Nucleus accumbens (tissue), 56 donors: ENCODE results near the gene LRRIQ4.

ENCODE experiments used
- DNase-seq, 56 donors: peaks; one replicate each; lab custom pipeline; 2025; lab: John Stamatoyannopoulos, UW

LRRIQ4 gene

DNA sequence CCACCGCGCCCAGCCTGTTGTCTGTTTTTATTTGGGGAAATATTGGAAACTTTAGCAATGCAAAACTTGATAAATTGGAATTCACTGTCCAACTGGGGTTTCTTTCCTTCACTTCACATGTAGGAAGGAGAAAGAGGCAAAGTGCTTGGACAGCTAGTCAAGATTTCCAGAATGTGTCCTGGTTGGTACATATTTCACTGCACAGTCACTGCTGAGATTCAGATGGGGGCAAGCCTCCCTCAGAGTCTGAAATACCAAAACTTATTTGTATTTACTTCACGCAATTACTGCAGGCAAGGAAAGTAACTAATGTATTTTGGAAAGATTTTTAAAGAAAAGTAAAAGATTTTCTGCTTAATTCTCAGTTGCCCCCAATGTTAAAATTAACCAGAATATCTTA, 36.1 kb downstream of the LRRIQ4 start:
- DNase-seq: no peak

DNA sequence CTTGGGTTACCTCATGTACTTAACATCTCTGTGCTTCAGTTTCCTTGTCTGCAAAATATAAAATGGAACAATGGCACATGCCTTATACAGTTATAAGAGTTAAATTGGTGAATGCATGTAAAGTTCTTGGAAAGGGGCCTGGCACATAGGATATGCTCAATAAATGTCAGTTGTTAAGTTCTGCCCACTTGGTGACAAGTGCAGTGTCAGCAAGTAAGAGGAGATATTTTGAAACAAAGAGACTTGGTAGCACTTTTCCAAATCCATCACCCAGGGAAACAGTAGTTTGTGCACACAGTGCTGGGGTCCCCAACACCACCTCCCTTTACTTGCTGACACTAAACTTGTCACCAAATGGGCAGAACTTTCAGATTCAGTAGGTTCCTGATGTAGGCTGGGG, 37.9 kb downstream of the LRRIQ4 start:
- DNase-seq: no peak

DNA sequence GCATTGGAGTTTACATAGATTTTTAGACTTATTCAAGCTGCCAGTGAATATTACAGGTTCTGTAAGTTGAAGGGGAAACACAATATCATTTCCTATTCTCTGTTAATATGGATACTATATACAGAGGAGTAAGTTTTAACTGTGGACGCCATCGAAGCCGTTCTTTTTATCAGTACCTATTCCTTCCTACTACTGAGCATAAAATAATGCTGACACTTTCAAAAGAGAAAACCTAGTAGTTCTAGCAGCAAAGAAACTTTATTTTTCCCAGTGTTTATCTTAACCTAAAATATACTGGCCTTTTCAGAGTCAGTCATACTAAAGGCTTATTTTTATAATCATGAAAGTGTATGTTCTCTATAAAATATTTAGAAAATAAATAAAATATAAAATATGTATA, 42.8 kb downstream of the LRRIQ4 start:
- DNase-seq: no peak

DNA sequence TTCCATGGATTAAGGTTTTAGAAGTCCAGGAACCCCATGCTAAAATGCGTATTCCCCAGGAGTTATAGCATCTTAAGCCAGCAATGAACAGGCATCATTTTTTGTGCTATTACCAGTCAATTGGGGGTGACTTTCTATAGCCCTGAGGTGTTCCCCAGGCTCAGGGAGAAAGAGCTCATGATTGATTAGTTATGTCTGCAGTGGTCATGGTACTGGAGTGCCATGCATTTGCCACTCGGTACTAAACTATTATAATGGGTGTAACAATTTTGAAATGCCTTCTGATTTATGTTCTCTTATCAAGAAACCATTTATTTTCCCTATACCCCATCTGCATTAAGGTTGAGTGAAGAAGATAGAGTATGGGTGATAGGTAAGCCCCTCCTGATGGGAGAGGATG, 45.1 kb downstream of the LRRIQ4 start:
- DNase-seq: no peak

DNA sequence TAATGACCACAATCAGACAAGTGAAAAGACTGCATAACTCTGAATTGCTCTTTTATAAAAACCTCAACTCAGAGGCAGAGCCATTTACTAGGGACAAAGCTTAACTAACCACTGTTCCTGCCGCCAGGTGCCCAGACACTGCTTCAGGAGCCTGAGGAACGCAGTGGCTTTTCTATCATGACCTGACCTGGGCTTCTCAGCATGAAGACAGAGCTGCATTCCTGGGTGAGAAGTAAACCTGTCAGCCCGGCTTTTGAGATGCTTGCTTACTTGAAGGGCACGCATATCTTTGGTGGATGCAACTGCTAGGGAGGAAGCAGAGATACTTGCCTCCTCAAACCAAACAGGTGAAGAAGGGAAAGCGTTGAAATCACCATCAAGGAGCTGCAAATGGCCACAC, 49.2 kb downstream of the LRRIQ4 start:
- no peak for DNase-seq

DNA sequence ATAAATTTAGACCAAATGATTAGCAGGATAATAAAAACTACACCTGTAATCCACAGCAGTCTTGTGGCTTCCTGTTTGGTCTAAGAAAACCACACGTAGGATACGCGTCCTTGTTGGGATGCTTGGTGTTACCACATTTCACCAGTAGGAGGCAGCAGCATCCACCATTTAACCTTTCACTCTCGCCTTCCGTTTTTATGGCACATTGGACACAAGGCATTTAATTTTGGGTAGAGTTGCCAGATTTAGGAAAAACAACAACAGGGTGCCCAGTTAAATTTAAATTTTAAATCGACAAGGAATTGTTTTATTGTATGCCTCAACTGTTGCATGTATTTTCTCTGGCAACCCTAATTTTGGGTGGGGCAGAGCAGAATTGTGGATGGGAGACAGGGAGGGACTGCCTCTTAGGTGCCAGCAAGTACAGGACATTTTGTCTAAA, 50.8 kb downstream of the LRRIQ4 start:
- peak in 47 of 56 donors; percentile 2 to 84 (median 40) for DNase-seq

DNA sequence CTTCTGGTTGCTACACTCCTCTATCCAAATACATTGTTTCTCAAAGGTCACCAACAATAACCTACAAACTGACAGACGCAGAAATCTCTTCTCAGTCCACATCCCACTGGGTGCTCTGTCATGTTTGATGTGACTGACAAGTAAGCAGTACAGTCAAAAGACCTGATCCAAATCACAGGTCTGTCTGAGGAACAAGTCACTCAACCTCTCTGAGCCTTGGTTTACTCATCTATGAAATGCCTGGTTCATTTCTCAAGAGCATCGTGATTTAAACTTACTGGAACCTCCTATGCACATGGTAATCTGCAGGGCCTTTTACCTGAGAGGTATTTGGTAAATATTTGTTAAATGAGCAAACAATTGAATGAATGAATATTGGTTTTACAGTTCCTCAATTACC, 51.6 kb downstream of the LRRIQ4 start:
- no peak for DNase-seq

DNA sequence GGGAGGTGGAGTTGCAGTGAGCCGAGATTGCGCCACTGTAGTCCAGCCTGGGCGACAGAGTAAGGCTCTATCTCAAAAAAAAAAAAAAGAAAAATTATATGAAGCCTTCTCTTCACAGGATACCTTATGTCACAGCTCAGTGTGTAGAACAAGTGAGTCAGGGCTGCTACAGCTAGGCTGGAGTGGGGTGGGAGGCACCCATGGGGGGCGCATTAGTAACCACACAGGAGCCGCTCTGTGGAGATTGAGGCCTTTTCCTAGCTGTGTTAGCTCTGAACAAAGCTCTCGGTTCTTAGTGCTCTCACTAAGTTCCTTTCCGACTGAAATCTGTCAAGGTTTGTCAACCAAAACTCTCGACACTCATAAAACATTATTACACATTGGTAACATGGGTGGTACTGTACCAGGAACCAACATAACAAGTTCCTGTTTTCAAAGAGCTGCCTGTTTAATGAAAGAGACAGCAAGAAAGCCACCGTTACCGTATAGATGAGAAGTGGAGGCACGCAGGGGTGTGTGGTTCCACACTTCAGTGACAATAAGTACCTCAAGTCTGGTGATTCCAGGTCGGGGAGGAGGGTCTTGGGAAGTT, 52.6 kb downstream of the LRRIQ4 start:
- DNase-seq: no peak

DNA sequence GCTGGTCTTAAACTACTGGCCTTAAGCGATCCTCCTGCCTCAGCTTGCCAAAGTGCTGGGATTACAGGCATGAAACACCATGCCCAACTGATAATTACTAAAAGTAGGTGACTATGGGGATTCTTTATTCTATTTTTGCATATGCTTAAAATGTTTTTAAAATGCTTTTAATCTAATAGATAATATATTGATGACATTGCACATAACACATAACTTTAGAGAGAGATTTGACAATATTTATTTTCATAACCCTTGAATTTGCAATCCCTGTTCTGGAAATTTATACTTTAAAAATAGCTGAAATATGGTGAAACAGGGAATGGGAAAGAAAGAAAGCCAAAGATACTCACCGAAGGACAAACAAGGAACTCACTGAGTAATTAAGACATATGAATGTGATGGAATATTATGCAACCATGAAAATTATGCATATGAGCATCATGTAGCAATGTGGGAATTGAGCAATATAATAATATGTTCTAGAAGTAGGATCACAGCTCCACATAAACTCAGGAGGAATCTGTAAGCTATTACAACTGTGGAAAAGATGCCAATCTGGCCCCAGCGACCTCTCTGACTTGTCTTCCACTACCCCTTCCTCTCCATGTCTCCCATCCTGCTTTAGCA, 55.0 kb downstream of the LRRIQ4 start:
- no peak for DNase-seq

DNA sequence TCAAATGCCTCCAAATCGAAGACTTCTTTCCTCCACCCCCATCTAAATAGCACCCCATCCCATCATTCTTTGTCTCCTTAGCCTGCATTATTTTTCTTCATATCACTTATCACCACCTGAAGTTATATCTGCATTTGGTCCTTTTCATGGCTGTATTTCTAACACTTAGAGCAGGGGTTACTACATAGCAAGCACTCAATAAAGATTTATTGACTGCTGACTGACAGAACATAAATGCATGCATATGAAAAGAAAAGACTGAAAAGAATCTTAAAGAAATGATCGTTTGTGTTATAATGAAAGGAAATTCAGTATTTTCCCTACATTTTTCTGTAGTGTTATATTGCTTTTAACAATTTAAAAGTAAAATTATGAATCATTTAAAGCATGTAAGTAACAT, 55.7 kb downstream of the LRRIQ4 start:
- no peak for DNase-seq

DNA sequence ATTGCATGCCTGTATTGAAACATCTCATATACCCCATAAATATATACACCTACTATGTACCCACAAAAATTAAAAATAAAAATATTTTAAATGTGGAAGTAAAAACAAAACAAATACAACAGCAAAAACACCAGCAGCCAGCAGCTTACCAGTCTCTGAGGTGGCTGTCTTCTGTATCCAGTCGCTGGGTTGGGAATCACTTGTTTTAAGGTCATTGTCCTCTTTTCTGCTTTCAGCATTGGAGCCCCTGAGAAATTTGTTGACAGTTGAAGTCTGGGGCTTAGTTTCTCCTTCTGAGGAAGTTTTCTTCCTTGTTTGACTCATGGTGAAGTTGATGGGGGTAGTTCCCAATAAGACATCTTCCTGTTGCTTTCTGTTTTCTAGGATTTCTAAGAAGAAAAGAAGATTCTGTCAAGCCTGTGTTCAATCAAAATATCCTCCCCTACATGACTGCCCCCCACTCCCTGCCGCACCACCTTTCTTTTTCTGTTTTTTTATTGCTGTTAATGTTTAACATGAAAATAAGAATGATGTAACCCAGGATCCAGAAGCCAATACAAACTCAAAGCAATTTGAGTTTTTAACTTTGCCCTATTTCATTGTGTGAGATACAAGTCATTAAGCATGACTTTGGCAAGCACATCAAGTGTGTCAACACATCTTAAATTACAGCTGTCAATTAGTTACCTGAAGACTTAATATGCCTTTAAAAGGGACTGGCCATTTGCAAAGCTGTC, 57.0 kb downstream of the LRRIQ4 start, which contains the start of gene LRRC31:
TSS of gene LRRC31 (minus strand) at position 452 of the 737 bp plus-strand sequence. CDS start at position 324, 128 bp downstream.
- no peak for DNase-seq

DNA sequence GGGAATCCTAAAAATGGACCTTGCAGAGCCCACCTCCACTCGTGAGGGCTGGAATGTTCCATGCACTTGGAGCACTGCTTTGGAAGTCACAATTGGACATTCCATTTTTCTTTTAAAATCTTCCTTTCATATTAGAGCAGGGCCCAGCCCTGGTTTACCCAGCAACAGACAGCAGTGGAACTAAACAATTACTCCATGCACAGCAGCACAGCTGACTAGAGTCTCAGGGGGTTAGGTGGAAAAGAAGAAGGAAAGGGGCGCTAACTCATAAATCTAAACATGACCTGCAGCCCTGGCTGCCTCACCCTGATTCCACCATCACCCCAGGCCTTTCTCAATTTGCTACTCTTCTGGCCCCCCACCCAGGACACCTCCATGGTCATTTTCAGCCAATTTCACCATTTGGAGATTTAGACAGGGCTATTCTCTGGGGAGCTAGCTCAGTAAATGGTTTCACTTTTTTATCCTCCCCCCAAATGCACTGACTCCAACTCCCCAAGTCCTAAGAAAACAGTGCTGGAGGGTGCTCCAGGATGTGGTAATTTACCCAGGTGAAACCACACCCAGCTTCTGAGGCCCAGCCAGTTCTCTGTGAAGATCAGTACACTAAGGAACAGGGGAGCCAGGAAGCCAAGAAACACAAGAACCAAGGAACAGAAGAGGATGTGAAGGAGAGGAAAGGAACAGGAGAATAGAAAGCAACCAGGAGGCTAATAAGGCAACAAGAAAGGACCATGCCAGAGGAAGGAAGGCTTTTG, 58.6 kb downstream of the LRRIQ4 start:
- no peak for DNase-seq

DNA sequence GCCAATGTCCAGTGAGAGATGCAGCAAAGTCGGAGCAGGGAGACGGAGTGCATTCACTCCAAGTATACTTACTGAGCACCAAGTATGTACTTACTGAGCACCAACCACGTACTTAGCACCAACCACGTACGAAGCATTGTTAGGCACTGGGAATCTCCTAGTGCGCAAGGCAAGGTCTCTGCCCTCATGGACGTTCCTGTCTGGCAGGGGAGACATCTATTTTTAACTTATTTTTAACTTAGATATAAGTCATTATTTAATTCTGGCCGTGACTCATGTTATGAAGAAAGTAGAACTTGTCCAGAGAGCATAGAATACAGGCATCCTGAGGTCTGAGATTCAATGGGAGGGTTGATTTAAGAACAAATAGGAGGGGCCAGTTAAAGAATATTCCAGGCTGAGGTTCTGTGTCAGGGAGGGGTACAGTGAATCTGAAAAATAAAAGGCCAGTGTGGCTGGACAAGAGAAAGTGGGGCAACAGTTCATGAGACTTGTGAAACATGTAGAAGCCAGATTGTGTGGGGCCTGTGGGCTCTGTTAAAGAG, 66.4 kb downstream of the LRRIQ4 start:
- no peak for DNase-seq

DNA sequence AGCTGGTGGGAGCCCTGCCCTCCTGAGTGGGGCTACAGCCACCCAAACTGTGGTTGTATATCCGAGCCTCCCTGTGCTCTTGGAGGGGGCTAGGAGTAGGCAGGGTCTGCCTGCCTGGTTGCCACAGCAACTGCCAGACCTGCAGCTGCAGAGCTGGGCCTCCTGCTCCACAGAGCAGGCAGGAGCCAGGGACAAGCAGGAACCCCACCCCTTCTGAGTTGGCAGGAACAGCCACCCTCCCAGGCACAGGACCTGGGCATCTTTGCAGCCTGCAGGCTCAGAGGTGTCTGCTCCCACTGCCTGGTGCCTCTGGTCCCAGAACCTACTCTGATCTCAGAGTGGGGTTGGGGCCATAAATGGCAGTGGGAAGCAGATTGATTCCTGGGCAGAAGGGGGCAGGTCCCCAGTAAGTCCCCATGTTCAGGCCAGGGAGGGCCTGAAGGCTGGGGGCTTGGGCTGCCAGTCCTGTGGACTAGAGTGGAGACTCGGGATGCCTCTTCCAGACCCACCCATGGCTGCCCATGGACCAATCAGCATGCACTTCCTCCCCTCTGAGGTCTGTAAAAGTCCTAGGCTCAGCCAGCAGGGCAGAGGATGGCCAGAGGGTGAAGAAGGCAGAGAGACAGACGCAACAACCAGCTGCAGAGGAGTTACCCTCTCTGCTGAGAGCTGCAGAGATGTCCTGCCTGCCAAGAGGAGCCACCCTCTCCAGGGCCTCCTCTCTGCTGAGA, 67.3 kb downstream of the LRRIQ4 start:
- no peak for DNase-seq

DNA sequence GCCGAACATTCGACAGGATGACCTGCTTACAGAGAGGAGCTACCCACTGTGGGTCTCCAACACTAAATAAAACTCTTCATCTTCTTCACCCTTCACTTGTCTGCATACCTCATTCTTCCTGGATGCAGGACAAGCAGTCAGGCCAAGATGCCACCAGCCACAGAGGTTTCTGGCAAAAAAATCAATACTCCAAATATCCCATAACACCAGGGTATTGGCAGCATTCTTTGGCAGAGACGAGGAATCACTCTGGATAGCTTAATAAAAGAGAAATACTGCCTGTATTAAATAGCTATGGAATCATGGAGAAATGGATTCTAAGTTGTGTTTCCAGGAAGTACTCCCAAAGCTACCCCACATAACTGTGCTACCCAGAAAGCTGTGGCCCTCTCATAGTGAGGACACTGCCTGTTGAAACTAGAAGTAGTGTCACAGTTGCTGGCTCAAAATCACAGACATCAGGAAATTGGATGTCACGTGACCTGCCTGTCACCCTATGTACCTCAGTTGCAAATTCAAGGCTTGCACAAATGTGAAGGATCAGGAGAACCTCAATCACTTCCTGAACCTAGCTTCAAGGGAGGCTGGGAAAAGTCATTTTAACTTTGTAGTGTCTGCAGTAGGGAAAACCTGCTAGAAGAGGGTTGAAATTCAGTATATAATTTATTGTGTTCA, 68.0 kb downstream of the LRRIQ4 start:
- no peak for DNase-seq

DNA sequence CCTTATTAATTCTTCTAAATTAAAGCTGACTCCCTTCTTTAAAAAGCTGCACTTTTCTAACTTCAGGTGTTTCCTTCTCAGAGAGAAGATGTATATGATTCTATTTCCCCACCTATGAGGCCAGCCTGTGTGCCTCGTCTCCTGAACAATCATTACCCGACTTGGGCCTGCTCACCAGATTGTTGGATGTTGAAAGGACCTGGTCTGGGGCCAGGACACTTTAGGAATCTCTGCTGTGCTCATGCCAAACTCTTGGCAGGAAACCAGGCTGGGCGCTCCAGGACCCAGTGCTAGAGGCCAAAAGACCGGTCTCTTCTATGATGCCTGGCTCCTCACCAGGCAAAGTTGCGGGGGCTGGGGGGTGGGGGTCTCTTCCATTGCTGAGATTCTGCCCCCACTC, 74.0 kb downstream of the LRRIQ4 start:
- peak in 53 of 56 donors; percentile 2 to 84 (median 43) for DNase-seq
